RPMI7951 (cell line): ENCODE data around the gene PNMA8B. TPM values are rescaled to one million over a fixed set of nuclear protein-coding genes. Genes with fewer than 3 reads are reported as not detected.
A peak's percentile ranks its signal among the peaks of the same experiment; 100 is the strongest.
"Not testable (repeated sequence)": the region's sequence is repeated elsewhere in the genome, so short reads cannot be mapped to it uniquely, and the experiment has no call there.

ENCODE experiments used
- DNase-seq: peaks from one replicate; pipeline ENCODE4 v3.0.0-alpha.2; 2012; ENCODE audit warnings: low read depth
- total RNA-seq: library from RNA; depleted of rRNA; stranded (reverse); fragments of >200 nt; shearing (Covaris generic); gene quantifications from 2 replicates; pipeline ENCODE4 v1.2.3, GENCODE V29; 2014; rRNA removed

The PNMA8B gene, protein sequence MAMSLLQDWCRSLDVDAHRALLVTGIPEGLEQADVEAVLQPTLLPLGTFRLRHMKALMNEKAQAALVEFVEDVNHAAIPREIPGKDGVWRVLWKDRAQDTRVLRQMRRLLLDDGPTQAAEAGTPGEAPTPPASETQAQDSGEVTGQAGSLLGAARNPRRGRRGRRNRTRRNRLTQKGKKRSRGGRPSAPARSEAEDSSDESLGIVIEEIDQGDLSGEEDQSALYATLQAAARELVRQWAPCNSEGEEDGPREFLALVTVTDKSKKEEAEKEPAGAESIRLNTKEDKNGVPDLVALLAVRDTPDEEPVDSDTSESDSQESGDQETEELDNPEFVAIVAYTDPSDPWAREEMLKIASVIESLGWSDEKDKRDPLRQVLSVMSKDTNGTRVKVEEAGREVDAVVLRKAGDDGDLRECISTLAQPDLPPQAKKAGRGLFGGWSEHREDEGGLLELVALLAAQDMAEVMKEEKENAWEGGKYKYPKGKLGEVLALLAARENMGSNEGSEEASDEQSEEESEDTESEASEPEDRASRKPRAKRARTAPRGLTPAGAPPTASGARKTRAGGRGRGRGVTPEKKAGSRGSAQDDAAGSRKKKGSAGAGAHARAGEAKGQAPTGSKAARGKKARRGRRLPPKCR
- not detected in 2 replicates for total RNA-seq

DNA sequence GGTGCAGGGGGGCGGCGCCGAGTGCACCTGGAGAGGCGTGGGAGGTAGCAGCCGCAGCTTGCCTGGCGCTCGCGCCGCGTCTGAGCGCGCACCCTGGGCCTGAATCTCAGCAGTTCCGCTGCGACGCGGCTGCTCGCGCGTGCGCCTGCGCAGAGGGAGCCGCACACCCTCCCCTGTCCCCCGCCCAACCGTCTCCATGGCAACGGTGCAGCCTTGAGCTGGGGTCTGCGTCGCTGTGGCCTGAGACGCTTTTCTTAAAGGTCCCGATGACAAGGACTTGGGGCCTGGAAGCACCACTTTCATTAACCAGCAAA, at the start of gene PNMA8B:
Gene PNMA8B (minus strand): TSS at position 82 of the 314 bp plus-strand sequence. CDS start 402 bp downstream, outside the sequence.
- DNase-seq = no peak

DNA sequence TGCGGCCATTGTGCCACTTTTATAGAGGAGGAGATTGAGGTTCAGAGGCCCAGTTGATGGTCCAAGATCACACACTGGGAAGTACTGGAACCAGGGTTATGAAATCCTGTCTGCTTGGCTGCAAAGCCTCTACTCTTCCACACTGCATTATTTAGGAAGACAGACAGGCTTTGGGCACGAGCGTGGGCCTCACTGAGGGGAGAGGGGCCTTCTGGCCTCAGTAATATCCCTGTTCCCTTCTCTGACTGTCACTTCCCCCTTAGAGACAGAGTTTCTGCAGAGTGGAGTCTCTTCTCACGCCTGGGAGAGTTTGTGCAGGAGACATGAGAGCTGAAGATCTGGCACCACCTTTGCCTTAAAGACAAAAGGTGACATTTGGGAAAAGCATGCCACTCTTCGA, 49.0 kb upstream of the PNMA8B start:
- DNase-seq = no peak

DNA sequence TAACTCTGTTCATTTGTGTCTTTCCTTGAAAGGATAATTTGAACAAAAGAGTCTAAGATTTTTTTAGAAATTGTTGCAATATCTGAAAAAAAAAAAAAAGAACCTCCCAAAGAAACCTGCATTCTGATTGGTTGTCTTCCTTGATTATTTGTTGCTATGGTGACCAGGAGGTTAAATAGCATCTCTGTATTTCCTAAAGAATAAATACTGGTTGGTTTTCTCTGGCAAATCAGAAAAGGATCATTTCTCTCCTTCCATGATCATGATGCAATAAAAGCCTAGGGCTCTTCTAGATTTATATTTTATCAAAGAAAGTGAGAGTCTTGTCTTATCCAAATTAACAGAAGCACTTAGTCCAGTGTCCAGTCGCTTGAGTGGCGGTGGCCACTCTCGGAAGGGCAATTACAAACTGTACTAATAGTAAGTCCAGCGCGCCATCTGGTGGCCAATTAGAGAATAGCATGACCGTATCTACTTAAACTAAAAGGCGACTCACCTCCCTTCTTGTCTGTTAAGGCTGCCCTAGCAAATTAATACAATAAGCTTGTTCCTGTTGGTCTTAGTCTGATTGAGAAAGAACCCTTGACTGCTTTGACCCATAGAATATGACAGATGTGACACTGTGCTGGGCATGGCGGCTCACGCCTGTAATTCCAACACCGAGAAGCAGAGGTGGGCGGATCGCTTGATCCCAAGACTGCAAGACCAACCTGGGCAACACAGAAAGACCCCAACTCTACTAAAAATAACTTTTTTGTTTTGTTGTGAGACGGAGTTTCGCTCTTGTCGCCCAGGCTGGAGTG, 47.0 kb upstream of the PNMA8B start:
- DNase-seq = peak; percentile 85

DNA sequence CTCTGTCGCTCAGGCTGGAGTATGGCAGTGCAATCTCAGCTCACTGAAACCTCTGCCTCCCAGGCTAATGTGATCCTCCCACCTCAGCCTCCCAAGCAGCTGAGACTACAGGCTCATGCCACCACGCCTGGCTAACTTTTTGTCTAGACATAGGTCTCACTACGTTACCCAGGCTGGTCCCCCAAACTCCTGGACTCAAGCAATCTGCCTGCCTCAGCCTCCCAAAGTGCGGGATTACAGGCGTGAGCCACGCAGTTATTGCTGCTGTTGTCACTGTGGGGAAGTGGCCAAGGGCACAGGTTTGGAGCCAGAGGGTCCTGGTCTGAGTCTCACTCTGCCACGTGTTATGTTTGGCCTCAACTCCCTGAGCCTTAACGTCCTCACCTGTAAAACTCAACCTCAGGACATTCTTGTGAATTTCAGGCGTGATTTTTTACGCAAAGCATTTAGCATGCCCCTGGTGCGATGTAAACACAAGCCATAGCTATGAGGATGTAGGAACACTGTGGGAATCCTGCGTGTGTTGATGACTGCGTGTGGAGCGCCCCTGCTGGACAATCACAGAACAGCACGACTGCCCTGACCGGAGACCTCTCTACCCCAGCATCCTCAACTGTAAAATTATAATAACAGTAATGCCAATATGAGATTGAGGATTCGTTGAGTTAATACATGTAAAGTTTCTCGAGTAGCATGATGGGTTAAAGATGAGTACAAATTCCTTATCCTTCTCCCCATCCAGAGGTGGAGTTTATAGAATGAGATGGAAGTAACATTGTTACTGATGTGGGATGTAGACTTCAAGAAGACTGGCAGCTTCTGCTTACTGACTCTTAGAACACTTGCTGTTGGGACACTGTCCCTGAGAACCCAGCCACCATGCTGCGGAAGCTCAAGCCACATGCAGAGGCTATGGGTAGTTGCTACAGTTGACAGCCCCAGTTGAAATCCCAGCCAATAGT, 41.8 kb upstream of the PNMA8B start:
- DNase-seq = peak; percentile 47

DNA sequence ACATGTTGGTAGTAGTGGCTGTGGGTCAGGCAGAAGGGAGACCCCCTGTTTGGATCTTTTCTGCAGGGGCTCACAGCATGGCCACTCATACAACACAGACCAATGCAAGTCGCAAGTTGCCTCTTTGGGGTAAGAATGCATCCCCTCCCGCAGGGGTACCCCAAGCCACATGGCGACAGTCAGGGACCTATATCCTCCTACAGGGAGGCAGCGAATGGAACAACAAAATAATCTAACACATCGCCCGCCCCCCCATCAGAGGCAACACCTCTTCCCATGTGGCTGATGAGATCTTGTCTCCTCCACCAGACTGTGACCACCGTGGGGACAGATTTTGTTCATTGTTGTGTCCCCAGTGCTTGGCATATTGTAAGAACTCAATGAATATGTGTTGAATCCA, 40.7 kb upstream of the PNMA8B start:
- DNase-seq = no peak

DNA sequence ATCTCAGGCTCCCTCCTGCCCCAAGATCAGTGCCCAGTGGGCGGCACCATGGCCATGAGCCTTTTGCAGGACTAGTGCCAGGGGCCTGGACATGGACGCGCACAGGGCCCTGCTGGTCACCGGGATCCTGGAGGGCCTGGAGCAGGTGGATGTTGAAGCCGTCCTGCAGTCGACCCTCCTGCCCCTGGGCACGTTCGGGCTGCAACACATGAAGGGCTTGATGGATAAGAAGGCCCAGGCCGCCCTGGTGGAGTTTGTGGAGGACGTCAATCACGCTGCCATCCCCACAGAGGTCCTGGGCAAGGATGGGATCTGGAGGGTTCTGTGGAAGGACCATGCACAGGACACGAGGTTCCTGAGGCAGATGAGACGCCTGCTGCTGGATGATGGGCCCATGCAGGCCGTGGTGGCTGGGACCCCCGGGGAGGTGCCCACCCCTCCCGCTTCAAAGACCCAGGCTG, 38.0 kb upstream of the PNMA8B start:
- DNase-seq = no peak

DNA sequence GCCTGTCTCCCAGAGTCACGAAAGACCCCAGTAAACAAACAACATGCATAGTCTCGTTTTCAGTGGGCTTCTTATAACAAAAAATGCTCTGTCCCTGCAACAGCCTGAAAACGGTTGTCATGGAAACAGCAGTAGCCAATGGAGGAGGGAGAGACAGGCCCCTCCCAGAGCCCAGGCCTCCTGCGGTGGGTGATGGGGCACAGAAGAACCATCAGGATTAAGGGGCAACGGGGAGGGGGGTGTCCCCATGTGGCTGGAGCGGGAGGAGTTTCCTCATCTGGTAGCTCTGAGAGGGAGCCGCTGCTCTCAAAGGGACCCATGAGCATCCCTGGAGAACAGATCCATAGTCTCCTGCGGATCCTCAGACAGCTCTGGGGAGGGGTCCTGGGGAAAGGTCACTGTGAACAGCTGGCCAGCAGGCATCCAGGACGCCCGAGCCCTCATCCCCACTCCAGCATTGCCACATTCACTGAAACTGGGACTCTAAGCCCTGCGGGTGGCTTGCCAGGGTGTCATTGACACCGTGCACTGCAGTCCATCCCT, 37.5 kb upstream of the PNMA8B start:
- no peak for DNase-seq

DNA sequence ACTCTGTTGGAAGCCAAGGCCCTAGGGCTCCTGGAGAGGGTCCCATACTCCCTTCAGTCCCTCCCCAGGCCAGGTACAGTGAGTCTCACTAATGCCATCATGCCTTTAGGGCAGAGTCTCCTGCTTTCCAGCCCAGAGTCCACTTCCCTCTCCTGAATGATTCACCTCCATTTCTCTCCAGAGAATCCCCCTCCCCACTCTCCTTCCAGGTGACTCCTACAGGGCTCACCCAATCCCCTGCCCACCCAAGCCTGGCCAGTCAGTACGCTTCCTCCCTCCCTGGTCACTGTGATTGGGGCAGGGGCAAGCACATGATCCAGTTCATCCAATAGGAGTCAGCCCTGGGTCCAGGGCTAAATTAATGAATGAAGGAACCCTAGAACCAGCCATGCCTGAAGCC, 35.0 kb upstream of the PNMA8B start:
- DNase-seq = no peak

DNA sequence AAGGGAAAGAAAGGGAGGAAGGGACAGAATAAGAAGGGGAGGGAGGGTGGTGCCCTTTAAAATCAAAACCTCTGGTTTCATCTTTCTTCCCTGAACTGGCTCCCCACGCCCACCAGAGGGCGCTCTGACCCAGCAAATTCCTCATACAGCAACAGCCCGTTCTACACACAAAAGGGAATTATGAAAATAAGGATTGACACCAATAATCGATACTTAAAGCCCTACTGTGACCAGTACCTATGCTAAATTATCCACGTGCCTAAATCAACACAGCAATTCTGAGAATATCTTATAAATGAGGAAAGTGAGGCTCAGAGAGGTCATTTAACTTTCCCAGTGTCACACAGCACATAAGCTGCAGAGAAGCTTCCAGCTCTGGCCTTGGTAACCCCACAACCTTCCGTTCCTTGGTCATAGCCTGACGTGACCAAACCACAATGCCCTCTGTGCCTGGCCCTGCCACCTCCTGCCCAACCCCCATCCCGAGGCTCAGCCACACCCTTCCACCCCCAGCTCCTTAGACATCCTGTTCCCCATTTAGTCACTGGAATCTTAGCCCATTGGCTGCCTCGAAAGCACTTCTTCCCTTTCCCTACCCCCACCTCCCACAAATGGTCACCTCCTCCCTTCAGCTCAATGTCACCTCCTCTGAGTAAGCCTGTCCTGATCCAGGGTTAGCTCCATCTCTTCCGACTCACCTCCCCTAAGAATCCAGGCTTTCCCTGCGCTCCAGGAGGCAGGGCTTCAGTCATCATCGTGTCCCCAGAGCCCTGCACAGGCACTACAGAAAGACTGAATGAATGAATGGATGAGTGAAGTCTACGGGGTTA, 34.2 kb upstream of the PNMA8B start:
- DNase-seq = peak; percentile 51

DNA sequence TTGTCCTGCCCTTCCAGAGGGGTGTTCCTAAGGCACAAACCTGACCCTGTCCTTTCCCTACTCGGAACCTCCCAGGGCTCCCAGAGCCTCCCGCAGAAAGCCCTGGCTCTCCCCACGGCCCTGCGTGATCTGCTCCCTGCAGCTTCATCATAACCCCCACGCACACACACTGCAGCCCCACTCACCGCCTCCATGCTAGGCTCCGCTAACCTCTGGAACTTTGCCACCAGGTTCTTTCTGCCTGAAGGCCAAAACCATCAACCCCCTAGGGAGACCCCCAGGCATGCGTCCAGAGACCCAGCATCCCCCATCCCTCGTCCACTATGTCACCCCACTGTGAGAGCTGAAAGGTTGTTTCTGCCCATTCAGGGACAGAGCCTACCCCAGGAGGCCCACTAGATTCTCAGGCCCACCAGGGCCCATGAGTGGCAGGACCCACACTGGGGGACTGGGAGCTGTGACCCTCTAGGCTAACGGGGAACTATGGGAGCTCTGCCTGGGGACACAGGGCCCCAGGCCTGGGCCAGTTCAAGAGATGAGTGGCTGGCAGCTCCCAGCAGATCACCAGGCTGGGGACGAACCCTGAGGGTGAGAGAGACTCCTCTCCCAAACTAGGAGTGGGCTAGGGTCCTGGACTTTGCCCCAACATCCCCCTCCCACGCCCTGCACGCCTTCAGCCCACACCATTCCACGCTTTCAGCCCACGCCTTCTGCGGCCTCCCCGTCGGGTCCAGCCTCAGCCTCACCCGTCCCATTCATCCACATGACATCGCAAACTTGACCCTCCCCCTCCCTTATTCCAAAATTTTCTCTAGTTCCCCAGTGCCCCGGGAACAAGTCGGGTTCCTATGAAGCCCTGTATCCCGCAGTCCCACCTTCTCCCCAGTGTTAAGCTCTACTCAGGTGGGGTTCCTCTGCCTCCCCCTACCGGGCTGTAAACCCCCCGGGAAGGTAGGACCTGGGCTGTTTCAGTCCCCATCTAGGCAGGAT, 33.2 kb upstream of the PNMA8B start:
- no peak for DNase-seq

DNA sequence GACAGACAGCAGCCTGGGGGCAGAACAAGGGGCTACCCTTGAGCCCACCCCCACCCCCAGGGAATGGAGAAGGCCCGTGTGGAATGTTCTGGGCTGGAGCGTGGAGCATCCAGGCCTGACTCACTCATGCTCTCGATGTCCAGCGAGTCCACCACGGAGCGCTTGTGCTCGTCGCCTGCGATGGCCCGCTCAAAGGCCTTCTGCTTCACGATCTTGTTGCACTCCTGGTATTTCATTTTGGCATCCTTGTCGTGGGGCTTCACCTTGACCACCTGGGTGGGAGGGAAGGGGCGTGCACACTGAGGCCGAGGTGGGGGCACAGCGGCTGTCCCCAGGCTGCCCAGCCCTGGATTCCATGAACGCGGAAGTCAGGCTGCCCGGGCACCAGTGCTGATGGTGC, 31.1 kb upstream of the PNMA8B start:
- DNase-seq = not testable (repeated sequence)

DNA sequence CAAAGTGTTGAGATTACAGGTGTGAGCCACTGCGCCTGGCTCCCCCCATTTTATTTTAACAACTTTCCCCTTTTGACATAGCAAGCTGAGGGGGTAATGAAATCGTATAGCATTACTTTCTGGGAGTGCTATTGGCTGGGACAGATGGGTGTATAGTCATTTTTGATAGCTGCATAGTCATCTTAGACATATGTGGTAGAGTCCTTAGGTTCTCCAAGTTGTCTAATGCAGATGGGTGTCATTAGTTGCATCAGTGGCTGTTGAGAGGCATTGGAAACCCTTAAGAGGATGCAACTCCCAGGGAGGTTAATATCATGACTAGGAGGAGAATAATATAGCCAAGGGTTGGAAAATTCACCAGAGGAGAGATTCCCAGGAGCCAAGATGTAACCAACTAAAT, 28.6 kb upstream of the PNMA8B start:
- no peak for DNase-seq

DNA sequence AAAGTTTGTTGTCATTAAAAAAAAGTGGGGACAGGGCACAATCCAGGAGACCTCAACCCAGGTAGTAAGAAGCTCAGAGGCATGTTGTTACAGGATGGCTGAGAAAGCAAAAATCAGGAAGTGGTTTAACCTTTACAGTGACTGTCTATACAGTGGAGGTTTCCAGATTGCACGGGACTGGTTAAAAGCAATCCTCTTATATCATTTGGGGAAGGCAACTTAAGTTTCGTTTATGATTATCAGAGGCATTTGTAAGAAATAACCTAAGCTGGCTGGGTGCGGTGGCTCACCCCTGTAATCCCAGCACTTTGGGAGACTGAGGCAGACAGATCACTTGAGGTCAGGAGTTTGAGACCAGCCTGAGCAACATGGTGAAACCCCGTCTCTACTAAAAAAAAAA, 27.3 kb upstream of the PNMA8B start:
- not testable (repeated sequence) for DNase-seq

DNA sequence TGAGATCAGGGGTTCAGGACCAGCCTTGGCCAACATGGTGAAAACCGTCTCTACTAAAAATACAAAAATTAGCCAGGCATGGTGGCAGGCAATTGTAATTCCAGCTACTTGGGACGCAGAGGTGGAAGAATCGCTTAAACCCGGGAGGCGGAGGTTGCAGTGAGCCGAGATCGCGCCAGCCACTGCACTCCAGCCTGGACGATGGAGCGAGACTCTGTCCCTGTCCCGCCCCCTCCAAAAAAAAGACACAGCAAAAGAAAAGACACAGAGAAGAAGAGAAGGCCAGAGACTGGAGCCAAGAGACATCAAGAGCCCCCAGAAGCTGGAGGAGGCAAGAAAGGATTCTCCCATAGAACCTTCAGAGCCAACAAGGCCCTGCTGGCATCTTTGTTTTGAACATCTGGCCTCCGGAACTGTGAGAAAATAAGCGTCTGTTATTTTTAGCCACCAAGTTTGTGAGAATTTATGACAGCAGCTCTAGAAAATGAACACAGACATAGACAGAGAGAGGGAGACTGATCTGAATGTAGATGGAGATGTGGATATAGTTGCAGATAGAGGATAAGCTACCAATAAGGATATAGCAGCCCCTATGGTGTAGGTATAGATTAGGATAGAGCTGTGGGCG, 25.7 kb upstream of the PNMA8B start:
- no peak for DNase-seq

DNA sequence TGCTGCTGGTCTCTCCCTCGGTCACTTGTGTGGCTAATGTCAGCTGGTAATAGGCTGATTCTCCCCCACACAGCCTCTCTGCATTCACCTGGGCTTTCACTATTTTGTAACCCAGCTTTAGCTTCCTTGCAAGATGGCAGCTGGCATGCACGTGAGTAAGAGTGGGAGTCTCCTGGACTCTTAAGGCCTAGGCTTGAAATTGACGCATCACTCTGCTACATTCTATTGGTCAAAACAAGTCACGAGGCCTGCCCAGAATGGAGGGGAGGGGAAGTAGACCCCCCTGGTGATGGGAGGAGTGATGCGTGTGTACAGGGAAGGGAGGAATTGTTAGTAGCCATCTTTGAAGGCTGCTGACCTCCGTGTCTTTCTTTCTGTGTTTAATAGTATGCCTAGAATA, 24.9 kb upstream of the PNMA8B start:
- no peak for DNase-seq

DNA sequence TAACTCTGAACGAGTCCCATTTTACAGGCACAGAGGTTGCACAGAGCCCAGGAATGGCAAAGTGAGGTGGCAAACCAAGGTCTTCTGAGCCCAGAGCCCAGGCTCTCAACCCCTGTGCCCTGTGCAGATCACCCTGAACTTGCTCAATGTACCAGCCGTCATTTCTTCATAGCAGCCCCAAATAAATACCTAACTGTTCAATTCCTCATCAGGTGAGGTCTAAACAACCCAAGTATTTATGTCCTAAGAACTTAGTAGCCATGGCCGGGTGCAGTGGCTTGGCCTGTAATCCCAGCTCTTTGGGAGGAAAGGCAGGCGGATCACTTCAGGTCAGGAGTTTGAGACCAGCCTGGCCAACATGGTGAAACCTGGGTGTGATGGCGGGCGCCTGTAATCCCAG, 21.8 kb upstream of the PNMA8B start:
- no peak for DNase-seq

DNA sequence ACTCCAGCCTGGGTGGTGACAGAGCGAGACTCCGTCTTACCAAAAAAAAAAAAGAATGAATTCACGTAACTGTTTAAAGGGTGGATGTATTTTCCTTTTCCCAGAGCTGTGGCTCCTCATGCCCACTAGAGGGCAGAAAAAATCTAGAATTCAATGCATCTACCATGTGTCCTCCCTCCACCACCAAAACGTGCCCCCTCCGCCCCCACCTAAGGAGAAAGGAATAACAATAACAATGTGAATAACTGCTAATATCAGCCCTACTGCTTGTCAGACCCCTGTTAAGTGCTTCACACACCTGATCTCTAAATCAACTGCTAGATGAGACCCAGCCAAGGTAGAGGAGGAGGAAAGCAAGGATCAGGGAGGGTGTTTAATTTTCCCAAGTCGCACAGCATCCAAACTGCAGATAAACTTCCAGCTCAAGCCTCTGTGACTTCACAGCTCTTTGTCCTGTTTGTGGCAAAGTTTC, 20.2 kb upstream of the PNMA8B start:
- peak; percentile 48 for DNase-seq

DNA sequence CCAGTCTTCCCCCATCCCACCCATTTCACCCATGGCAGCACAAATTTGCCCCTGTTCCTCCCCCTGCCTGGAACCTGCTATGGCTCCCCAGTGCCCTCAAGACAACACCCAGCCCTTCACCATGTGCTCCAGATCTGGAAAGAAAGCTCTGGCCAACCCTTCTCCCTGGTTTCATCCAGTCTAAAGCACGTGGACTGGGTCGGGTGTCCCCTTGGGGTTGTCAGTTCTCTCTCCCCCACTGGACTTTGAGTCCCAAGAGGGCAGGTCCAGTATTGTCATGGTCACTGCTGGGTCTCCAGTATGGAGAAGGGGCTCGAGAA, 19.6 kb upstream of the PNMA8B start:
- no peak for DNase-seq
